Parathyroid adenoma (tissue), 2 donors: ENCODE data around the gene MKRN2OS.

ENCODE experiments used
- H2AFZ ChIP-seq: fragments of 300-600 bp; sonication (generic); one replicate; pipeline ENCODE4 v1.7.0; 2017; ENCODE audit warnings: antibody characterized with exemption, mild to moderate bottlenecking
- H3K27ac ChIP-seq: fragments of 300-600 bp; sonication (generic); one replicate; pipeline ENCODE4 v1.7.0; 2017
- H3K27me3 ChIP-seq: fragments of 300-600 bp; sonication (generic); one replicate; pipeline ENCODE4 v1.7.0; 2017; ENCODE audit warnings: low read length; ENCODE audit not compliant: control insufficient read depth, insufficient read depth
- H3K36me3 ChIP-seq: fragments of 300-600 bp; sonication (generic); one replicate; pipeline ENCODE4 v1.7.0; 2017; ENCODE audit warnings: low read length; ENCODE audit not compliant: control insufficient read depth, insufficient read depth
- H3K4me1 ChIP-seq: fragments of 300-600 bp; sonication (generic); one replicate; pipeline ENCODE4 v1.7.0; 2017; ENCODE audit warnings: control low read depth
- H3K4me2 ChIP-seq: fragments of 300-600 bp; sonication (generic); one replicate; pipeline ENCODE4 v1.7.0; 2017; ENCODE audit warnings: low read length
- H3K4me3 ChIP-seq: fragments of 300-600 bp; sonication (generic); one replicate; pipeline ENCODE4 v1.7.0; 2017; ENCODE audit warnings: low read depth, low read length
- H3K79me2 ChIP-seq: fragments of 300-600 bp; sonication (generic); one replicate; pipeline ENCODE4 v1.7.0; 2017; ENCODE audit warnings: control low read depth
- H3K9ac ChIP-seq: fragments of 300-600 bp; sonication (generic); one replicate; pipeline ENCODE4 v1.7.0; 2017; ENCODE audit warnings: mild to moderate bottlenecking
- H3K9me3 ChIP-seq: fragments of 300-600 bp; sonication (generic); one replicate; pipeline ENCODE4 v1.7.0; 2017; ENCODE audit warnings: low read length; ENCODE audit not compliant: control insufficient read depth
- TF ChIP-seq, protein P1 (sequence below): fragments of 300-600 bp; sonication (generic); IDR thresholded peaks from one replicate; pipeline ENCODE4 v1.7.0; 2017; ENCODE audit warnings: antibody characterized with exemption, mild to moderate bottlenecking
- donor health status: primary hyperparathyroidism.

The MKRN2OS gene

DNA sequence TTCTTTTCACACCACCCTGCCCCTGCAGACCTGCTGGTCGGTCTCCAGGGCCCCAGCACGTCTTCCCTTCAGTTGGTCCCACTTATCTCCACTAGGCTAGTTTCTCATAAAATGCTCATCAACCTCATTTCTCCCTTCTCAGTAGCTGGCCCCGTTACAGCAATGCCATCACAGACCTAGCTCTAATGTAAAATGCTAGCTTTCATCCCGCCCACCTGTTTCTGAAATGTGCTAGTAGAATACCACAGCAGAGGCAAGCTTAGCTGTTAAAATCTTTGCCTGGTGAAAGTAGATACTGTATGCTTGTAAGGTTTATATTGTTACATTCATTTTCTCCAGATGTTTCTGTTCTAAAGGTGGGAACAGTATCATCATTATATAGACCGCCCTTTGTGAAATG lies 13.1 kb downstream of the MKRN2OS start:
- H3K27ac ChIP-seq = no peak overlapping the region
- no peaks in the 10 kb centered on the region for H3K36me3 ChIP-seq
- no peak overlapping the region for H3K4me3 ChIP-seq

DNA sequence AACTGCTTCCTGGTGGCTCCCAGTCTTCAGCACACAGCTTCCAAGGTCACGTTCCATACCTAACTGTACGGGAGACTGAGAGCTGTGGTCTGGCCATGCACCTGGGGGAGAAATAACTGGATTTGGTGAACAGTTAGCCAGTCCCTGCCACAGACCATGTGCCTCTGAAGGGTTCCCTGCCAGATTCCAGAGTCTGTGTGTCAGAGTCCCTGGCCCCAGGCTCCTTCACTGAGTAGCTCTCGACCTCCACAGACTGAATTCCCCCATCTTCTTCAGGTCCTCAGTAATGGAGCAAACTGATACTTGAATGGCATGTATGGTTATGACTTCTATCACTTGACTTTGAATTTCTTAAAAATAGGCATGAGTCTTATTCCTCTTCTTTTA lies 17.5 kb downstream of the MKRN2OS start:
- Histone ChIP-seq H3K9me3 (no peaks in the 10 kb centered on the region), H3K4me2 (no peak overlapping the region), H3K27ac (no peak overlapping the region), H3K79me2 (no peaks in the 10 kb centered on the region), H3K36me3 (no peaks in the 10 kb centered on the region), H3K27me3 (no peaks in the 10 kb centered on the region), H3K9ac (no peak overlapping the region), H3K4me3 (no peak overlapping the region), H2AFZ (no peak overlapping the region), H3K4me1 (no peaks in the 10 kb centered on the region)
- TF ChIP-seq, protein P1, sequence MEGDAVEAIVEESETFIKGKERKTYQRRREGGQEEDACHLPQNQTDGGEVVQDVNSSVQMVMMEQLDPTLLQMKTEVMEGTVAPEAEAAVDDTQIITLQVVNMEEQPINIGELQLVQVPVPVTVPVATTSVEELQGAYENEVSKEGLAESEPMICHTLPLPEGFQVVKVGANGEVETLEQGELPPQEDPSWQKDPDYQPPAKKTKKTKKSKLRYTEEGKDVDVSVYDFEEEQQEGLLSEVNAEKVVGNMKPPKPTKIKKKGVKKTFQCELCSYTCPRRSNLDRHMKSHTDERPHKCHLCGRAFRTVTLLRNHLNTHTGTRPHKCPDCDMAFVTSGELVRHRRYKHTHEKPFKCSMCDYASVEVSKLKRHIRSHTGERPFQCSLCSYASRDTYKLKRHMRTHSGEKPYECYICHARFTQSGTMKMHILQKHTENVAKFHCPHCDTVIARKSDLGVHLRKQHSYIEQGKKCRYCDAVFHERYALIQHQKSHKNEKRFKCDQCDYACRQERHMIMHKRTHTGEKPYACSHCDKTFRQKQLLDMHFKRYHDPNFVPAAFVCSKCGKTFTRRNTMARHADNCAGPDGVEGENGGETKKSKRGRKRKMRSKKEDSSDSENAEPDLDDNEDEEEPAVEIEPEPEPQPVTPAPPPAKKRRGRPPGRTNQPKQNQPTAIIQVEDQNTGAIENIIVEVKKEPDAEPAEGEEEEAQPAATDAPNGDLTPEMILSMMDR = no peak

More for the DNA sequence above, 13.1 kb downstream of the MKRN2OS start:
- Histone ChIP-seq H3K27me3 (no peaks in the 10 kb centered on the region), H3K79me2 (no peaks in the 10 kb centered on the region), H3K4me1 (no peaks in the 10 kb centered on the region), H2AFZ (no peak overlapping the region), H3K9ac (no peak overlapping the region), H3K4me2 (no peak overlapping the region), H3K9me3 (no peaks in the 10 kb centered on the region)
- TF ChIP-seq, protein P1 = no peak

DNA sequence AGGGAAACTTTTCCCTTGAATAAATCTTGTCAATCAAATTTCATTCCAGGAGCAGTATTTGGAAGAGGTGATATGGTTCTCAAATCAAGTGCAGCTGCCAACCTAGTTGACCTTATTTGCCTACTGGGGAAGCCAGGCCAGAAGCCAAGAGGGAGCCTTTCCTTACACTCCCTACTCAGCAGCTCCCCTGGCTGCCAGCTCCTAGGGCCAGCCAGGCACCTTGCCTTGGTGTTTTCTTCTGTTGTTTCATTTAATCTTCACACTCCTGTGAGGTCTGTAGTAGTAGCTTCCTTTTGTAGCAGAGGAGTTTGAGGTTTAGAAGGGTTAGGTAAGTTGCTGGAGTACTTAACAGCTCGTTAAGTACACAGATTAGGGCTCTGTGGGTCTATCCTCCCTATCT lies 22.6 kb downstream of the MKRN2OS start:
- Histone ChIP-seq H3K9me3 (no peaks in the 10 kb centered on the region), H3K4me1 (no peaks in the 10 kb centered on the region), H3K27me3 (no peaks in the 10 kb centered on the region), H3K27ac (no peak overlapping the region), H2AFZ (no peak overlapping the region), H3K79me2 (no peaks in the 10 kb centered on the region), H3K9ac (no peak overlapping the region), H3K4me3 (no peak overlapping the region), H3K36me3 (no peaks in the 10 kb centered on the region), H3K4me2 (no peak overlapping the region)
- TF ChIP-seq, protein P1 = no peak

DNA sequence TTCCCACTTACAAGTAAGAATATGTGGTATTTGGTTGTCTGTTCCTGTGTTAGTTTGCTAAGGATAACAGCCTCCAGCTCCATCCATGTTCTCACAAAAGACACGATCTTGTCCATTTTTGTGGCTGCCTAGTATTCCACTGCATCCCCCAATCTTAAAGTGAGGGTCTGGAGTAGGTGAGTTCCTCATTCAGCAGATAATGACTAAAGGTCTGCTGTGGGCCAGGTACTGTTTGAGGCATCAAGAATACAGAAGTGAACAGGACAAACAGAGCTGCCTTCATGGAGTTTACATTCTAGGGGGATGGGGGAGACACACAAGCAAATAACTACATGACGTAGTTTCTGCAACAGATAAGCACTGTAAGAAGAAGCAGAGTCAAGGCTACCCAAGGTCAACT lies 24.3 kb downstream of the MKRN2OS start:
- no peak overlapping the region for H3K4me2 ChIP-seq
- no peak overlapping the region for H3K27ac ChIP-seq
- no peaks in the 10 kb centered on the region for H3K27me3 ChIP-seq

More for the DNA sequence above, 24.3 kb downstream of the MKRN2OS start:
- Histone ChIP-seq H3K36me3 (no peaks in the 10 kb centered on the region), H3K4me1 (no peaks in the 10 kb centered on the region), H3K9me3 (no peaks in the 10 kb centered on the region), H3K79me2 (no peaks in the 10 kb centered on the region), H2AFZ (no peak overlapping the region), H3K9ac (no peak overlapping the region), H3K4me3 (no peak overlapping the region)
- TF ChIP-seq, protein P1 = no peak
